HG02571 (cell line): ENCODE data around the gene KCNMA1.
A peak's percentile ranks its signal among the peaks of the same experiment; 100 is the strongest.

Source experiments
- ATAC-seq: cut with Tn5 transposase; IDR thresholded peaks from one replicate; pipeline ENCODE4 v1.9.1; 2021; ENCODE audit warnings: mild to moderate bottlenecking, moderate library complexity; ENCODE audit not compliant: unreplicated experiment

KCNMA1 gene

DNA sequence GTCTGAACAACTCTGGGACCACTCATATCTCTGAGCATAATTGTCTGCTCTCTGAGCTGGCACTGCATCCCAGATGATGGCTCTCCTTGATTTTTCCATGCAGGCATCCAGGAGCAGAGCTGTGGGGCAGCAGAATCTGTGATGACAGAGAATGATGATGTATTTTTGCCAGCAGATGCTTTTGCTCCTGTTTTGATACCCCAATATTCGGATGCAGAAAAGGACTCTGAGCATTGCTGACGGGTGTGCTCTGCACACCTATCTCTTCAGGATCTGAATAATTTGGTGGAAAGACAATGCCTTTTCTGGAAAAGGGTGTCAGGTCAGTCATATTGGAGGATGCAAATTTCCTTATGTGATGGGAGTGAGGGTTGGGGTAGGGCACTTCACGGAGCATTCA is 735.9 kb downstream of the KCNMA1 start:
- no peak for ATAC-seq

DNA sequence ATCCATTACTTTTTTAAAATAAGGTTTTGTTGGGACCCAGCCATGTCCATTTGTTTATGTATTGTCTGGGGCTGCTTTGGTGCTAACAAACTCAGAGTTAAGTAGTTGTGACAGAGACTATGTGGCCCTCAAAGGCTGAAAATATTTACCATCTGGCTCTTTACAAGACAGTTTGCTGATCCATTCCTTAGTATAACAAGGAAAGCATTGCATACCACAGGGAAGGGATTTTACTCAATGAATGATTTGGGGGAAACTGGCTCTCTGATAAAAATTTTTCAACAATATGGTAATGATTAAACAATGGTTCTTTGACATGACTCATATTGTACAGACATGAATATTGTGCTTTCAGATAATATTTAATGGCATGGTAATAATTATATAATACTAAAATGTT is 738.1 kb downstream of the KCNMA1 start:
- ATAC-seq: no peak

DNA sequence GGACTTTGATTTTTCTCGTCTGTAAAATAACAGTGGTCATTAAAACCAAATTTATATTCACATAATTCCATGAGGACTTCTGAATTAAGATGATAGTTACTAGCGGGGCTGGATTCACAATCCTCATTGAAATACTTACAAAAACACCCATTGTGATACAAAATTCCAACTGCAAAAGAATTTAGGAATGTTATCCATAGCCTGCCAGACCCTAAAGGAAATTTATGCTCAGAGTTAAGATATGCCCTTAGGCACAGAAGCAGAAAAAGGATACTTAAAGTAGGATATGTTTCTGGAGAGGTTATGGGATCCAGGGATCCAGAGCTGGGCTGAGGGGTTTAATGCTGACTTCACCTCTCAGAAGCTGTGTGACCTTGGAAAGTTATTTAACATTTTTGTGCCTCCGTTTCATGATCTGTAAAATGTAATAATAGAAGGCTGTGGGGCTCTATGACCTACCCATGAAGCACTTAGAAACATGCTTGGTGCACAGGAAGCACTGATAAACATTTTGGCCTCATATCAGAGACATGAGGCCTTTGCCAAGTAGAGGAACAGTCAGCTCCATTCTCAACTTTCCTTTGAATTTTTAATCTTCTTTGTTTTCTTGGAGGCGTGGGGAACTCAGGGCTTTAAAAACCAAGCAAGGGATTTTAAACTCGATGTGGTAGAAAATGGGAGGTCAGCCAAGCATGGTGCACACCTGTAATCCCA is 744.7 kb downstream of the KCNMA1 start:
- ATAC-seq: no peak

DNA sequence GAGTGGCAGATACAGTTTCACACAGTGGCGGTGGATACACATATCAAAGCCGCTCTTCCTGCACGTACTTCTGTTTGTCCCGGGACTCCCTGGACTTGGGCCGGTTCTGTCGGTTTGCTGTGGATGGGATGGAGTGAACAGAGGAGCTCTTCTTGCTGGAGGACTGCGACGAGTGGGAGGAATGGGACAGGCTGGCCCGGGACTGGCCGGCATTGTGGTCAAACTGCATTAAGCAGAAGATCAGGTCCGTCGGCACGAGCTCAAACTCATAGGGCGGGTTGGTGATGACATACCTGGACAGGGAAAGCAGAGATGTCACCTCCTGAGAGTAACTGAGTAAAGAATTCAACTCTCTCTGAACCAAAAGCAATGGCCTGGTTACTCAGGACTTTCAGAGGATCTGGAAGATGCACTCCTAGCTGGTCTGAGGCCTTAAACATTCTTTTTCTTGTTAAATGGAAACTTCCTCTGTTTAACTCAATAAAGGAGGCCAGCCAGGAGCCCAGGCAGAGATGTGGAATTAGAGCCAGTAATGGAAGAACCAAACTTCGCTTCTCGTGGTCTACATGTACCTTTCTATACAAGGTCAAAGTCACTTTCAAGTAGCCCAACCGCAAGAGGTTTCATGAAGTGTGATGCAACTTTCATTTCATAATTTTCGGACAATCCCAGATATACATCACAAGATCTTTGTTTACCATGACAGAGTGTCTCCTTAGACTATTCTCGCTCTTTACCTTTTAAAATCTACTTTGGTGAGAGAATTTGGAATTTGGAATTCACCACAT is 750.2 kb downstream of the KCNMA1 start:
- no peak for ATAC-seq

DNA sequence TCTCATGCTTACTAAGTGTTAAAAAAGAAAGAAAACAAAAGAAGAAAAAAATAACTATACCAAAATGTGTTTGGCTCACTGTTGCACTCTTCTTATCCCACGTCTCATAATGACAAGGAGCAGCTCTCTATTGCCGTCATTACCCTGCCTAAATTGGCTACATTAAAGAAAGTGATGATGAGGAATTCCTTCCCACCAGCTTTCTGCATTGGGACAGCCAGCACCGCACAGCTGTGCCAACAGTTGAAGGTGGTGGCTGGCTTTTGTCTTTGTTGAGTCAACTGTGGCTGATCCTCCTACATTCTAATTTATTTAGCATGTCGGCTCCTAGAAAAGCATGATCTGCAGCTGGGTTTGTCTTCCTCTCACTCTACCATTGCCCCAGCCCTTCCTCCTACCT is 751.8 kb downstream of the KCNMA1 start:
- no peak for ATAC-seq

DNA sequence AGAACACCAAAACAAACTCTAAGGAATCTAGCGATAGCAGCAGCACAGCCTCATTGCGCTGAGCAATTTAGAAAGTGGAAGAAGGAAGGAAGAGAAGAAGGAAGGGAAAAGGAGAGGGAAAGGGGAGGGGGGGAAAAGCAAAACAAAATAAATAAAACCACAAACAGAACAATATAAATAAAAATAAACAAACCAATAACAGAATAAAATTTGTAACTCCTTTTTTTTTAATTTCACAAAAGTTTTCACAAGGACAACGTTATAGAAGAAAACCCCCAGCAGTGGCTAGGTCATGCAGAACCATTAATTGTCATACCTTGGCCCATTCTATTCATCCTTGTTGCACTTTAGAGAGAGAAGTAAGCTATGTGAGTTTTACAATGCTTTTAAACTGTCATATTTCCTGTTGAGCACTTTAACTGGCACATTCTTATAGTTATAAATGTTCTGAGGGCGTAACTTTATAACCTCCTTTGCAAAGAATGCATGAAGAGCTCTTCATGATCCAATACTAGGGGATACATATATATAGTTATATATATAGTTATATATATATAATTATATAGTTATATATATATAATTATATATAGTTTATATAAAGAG is 752.8 kb downstream of the KCNMA1 start:
- no peak for ATAC-seq

DNA sequence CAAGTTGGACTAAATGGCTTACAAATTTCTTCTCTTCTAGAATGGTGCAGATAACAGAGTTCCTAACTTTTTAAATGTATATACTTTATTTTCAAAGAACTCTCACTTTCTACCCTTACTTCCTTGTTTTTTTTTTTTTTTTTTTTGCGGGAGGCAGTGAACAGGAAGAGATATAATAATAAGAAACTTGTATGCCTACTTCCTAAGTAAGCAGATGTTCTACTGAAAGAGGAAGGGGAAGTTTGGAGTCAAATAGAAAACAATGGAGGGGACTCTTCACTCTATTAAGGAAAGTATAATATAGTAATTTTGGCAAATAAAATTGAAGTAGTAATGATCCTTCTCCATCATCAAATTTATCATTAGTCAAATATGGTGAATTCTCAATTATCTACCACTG is 754.0 kb downstream of the KCNMA1 start:
- no peak for ATAC-seq

DNA sequence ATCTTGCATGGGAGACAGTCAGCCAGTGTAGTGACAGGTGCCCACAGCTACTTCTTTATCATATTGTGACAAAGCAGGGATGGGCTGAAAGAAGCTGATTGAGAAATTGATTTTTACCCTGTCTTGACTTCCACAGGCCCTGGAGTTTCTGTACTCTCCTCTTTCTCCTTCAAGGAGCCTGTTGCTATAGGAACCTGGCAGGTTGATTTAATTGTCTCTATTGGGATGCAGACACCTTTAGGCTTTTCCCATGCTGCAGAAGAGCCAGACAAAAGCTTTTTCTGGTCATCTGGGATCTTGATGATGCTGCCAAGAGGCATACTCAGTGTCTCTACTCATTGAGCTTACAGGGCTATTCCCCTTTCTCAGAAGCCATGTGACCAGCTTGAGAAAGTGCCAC is 754.8 kb downstream of the KCNMA1 start:
- ATAC-seq: no peak

DNA sequence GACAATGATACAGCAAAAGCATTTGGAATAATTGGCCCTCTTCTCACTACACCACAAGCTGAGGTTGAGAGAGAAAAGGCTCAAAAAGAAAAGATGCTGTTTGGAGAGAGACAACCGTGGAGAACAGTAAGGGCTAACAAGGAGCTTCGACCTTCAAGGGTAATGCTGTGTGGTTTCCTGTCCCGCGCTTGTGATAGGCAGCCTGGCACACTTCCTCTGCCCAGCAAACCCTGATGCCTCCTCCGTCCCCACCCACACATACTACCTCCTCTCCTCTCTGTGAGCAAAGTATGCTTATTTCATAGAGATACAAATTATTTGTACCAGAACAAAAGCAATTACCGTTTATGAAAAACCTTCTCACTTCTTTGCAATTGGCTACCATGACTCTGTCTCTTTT is 755.4 kb downstream of the KCNMA1 start:
- peak; percentile 53 for ATAC-seq

DNA sequence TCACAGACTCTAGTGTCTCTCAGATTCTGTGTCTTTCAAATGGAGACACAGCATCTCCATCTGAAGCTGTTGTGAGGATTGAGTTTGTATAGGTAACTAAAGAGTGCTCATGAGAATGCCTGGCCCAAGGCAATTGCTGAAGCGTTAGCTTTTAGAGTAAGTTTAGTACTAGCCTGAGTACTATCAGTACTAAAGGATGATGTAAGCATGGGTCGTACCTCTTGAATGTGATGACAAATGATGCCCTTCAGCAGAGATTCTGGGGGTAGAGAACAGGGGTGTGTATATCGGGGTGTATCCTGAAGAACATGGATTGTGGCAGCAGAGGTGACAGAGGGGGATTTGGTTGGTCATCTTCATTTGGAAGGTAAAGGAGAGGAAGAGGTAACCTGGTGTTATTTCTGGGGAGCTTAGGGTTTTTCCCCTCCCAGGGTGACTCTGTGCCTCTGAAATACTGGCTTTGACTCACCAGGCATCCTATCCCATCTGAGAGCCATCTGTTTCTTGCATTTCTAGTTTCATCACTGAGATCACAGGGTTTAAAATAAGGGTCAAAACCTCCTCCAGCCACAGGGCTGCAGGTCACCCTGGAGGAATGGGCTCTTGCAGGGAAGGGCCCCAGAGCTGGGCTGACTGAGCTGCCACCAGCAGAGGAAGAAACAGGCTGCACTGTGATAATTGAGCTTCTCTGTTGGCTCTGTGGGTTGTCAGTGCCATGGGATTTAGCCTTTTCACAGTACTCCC is 756.0 kb downstream of the KCNMA1 start:
- ATAC-seq: peak; percentile 92

DNA sequence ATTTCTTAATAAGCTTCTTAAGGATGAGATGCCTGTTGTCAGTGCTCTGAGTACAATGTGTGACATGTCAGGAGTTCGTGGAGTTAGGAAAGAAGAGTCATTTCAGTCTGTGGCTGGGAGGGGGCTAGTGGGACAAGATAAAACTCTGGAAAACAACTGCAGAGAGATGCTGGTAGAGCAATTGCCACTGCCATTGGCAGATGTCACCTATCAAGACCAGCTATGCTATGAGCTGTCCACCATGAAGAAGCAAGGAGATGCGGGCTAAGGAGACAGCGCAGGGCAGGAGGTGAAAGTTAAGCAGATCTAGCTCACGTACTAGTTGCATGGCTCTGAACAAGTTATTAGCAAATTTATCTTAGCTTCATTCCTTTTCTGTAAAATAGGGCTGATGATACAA is 756.7 kb downstream of the KCNMA1 start:
- no peak for ATAC-seq

DNA sequence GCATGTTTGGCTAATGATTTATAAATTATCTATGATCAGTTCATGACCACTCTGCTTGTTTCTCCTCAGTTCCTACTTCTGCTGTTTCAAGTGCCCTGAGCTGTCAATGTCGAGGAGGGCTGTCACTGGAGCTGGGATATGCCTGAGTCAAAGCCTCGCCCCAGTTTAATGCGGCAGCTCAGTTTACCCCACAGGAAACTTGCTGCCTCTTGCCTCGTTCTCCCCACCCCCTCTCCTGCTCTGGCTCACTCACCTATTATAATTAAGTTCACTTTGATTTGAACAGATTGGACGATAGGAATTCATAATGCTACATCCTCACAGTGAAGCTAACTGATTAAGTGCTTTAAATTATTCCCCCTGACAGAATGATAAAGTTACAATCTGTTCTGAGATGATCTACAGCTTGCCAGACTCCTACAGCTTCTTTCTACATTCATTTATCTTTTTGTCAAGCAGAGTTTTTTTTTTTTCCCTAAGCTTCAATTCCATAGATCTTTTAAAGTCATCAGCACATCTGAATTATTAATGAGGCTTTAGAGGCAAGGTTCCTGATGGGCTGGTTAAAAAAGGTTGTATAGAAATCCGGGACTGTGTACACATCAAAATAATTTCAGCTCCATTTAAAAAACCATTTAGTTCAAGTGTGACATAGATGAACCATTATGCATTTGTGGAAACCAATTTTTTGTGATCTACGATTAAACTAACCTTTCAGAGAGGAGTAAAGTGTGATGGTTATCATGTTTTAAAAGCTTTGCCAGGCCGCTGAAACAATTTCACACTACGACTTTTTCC is 758.3 kb downstream of the KCNMA1 start:
- ATAC-seq: no peak

DNA sequence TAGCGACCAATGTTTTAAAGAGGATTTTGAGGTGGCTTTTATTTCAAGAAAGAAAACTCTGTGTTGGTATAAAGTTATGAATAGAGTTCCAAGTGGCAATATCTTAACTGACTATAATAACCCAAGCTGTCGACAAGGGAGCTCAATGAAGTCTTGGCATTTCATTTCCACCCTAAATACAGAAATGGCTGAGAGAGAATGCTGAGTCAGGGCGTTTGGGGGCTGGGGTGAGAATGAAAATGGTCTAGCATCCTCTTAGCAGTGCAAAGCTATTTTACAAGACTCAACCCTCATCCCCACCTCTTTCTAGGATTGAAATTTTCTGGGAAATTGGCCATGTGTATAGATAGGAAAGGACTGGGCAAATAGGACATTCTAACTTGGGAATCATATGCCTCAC is 759.1 kb downstream of the KCNMA1 start:
- ATAC-seq: no peak

DNA sequence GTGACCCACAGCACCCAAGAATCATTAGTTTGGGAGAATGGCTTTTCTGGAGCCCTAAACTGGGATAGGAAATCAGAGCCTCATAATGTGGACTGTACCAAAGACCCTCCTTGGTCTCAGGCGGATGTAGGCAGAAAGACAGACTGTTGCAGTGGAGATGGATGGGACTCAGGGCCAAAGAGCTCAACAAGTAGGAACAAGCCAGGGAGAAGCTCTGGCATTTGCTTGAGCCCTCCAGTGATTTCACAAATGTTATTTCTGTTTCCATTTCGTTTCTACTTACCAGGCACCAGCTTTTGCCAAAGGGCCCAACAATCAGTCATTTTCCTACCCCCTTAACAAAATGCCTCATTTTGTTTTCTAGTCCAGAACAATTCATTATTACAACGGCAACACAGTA is 762.7 kb downstream of the KCNMA1 start:
- ATAC-seq: no peak

DNA sequence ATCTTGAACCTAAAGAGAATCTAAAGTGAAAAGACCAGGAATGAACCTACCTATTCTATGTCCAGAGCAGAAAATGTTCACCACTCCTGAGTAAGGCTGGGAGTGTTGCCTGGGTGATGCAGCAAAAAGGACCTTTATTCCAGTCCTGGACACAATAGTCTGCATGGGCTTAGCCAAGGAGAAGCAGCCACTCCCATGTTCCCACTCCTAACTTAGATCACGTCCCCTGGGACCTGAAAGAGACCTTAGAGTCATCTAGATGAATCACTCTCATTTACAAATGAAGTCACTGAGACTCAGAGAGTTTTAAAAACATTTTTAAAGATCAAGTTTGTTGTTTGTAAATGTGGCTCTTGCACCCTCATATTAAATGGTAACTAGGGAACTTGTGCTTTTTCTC is 763.4 kb downstream of the KCNMA1 start:
- no peak for ATAC-seq

DNA sequence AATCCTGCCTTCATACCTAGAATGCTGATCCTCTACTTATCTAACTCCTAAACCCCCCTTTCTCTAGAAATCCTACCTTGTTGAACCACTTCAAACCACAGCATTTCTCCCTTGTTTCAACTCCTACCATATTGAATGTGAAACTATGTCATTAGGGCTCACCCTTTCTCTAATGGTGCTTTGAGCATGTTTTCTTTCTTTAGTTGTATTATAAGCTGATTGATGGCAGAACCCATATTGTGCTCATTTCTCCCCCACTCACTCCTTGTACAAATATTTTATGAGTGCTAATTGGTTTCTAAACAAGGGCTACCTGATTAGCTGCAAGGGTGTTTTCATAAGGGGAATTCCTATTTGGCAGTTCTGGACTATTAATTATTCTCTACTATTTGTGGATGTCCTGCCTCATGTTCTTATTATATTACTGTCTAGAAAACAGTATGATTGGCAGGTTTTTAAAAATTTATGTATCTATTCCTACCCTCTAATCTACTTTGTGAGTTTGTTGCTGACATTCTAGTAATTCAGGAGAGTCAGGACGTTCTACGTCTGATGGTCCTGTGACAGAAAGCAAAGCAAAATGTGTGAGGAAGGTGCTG is 765.8 kb downstream of the KCNMA1 start:
- no peak for ATAC-seq

DNA sequence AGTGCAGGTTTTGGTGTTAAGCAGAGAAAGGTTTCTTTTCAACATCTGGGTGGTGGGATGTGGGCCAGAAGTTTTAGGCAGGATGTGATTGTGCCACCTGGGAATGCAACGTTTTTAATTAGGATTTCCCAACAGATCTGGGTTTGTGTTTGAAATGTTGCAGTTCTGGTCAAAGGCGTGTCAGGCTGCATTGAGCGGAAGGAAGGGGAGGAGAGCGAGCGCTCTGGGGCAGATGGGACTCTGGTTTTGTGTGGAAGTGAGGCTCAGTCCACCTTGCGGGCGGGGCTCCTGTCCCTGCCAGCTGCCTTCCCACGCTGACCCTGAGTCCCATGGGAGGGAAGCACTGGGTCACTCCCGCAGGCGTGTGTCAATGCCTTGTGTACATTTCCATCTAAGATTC is 767.7 kb downstream of the KCNMA1 start:
- no peak for ATAC-seq

DNA sequence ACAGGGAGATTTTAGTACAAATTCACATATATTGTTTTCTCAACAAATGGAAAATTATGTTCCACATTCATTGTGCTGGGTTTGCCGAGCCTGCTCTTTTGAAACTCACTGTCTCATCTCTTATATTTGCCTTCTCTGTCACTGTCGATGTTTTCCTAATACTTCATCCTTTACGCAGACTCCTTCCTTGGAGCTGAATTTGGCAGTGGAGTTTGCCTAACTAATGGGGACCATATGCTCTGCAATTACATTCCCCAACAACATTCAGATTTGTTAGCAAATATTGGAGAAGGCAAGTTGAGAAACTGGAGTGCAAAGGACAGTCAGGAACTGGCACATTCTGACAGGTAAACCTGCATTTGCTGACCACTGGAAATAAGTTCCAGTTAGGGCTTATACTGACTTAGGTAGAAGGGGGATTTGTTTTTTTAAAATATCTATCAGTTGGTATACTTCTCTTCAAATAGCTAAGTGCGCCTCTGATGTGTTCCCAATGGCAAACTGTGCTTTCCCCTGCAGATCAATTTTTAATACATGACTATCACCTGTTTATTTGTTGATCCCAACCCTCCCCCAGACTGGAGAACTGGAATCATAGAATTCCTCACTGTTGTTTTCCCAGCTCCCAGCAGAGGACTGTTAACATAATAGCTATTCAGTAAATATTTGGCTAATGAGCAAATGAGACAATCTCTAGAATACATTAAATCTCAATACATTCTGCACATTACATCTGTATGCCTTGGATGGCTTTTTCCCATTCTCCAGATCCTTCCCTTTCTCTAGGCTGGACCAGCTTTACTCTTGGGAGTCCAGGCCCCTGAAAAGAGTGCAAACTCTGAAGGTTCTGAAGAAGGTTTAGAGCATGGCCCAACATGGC is 769.3 kb downstream of the KCNMA1 start:
- no peak for ATAC-seq

DNA sequence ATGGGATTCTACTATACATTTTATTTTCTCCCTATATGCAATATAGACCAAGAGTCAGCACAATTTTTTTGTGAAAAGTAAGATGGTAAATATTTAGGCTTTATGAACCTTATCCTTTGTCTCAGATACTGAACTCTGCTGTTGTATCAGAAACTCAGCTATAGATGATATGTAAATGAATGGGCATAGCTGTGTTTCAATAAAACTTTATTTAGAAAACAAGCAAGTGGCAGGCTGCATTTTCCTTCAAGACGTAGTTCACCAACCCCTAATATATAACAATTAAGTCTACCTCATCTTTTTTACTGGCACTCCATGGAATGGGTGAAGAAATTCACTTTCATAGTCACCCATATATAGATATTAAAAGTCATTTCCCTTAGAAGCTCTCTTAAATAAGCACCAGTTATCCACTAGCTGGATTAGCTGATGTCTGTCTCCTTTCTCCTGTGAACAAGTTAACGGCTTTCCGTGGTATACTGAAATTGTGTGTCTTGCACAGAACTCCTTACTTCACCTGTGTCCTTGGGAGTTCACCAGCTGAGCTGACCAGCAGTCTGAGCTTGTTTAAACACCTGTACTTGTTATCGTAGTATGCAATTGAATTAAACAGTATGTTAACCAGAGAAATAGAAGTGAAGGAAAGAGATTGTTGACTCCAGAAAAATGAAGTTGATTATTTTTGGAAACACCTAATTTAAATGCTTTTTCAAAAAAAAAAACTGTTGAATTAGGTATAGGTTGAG is 770.6 kb downstream of the KCNMA1 start:
- no peak for ATAC-seq
